ENCODE measurements around the gene UNC45A. TPM values are rescaled to one million over a fixed set of nuclear protein-coding genes. Genes with fewer than 3 reads are reported as not detected.

UNC45A gene
- total and polyA plus RNA-seq, 2 of the 13 experiments (the other 11 are each of a cell fraction or from before 2014, with no cell fraction given) = 33.8 to 39.7 TPM

DNA sequence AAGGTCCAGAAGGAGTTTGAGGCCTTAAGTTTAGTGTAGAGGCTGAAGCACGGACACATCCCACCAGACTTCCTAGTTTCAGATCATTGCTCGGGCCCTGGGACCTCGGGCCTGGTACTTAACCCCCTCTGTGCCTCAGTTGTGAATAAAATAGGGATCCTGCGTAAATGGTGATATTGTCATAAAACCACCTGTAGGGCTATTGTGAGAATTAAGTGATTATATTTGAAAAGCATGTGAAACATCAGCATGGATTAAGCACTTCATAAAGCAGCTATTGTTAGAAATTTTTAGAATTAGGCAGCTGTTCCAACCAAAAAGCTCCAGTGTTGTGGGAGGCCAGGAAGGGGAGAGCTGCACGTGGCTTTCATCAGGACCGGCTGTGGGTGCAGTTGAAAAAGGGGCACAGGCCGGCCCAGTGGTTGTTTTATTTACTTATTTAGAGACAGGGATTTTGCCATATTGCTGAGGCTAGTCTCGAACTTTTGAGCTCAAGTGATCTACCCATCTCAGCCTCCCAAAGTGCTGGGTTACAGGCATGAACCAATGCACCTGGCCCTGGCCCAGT is 24.0 kb downstream of the UNC45A start:
- peaks cover 13 to 44% of the 10 kb centered on the region in 2 experiments; a peak in 4 of 5 replicates for H3K36me3 ChIP-seq (replicated peaks in 1 of 2; ENCODE audit: control insufficient read depth in 1 of 2, insufficient read depth in 2 of 2, low read length in 2 of 2)
- TF ChIP-seq ZFX (CRISPR knock-in tag; IDR thresholded peaks at IDR 0.05; ENCODE audit: low read depth) (no peak), ZNF567 (CRISPR knock-in tag; IDR thresholded peaks at IDR 0.05; ENCODE audit: borderline replicate concordance) (no peak), ZNF264 (CRISPR knock-in tag; IDR thresholded peaks at IDR 0.05) (no peak), BRD4 (CRISPR knock-in tag; IDR thresholded peaks at IDR 0.05) (no peak), PHF20 (CRISPR knock-in tag; IDR thresholded peaks at IDR 0.05) (no peak), THAP11 (CRISPR knock-in tag; IDR thresholded peaks at IDR 0.05) (no peak), PHF8 (CRISPR knock-in tag; IDR thresholded peaks at IDR 0.05) (no peak), ATM (IDR thresholded peaks at IDR 0.05; ENCODE audit: borderline replicate concordance) (no peak), MTF2 (CRISPR knock-in tag; IDR thresholded peaks at IDR 0.05; ENCODE audit: borderline replicate concordance) (no peak), ZNF674 (CRISPR knock-in tag; IDR thresholded peaks at IDR 0.05; ENCODE audit: low read depth) (no peak), SRSF9 (IDR thresholded peaks at IDR 0.05; ENCODE audit: borderline replicate concordance, insufficient read depth, low read depth, low read length, poor library complexity, severe bottlenecking) (no peak), CC2D1A (CRISPR knock-in tag; IDR thresholded peaks at IDR 0.05) (no peak), ERF (CRISPR knock-in tag; IDR thresholded peaks at IDR 0.05) (no peak)
- TF ChIP-seq, protein P1, sequence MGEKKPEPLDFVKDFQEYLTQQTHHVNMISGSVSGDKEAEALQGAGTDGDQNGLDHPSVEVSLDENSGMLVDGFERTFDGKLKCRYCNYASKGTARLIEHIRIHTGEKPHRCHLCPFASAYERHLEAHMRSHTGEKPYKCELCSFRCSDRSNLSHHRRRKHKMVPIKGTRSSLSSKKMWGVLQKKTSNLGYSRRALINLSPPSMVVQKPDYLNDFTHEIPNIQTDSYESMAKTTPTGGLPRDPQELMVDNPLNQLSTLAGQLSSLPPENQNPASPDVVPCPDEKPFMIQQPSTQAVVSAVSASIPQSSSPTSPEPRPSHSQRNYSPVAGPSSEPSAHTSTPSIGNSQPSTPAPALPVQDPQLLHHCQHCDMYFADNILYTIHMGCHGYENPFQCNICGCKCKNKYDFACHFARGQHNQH (CRISPR knock-in tag; IDR thresholded peaks at IDR 0.05) = no peak
- TF ChIP-seq, protein P2, sequence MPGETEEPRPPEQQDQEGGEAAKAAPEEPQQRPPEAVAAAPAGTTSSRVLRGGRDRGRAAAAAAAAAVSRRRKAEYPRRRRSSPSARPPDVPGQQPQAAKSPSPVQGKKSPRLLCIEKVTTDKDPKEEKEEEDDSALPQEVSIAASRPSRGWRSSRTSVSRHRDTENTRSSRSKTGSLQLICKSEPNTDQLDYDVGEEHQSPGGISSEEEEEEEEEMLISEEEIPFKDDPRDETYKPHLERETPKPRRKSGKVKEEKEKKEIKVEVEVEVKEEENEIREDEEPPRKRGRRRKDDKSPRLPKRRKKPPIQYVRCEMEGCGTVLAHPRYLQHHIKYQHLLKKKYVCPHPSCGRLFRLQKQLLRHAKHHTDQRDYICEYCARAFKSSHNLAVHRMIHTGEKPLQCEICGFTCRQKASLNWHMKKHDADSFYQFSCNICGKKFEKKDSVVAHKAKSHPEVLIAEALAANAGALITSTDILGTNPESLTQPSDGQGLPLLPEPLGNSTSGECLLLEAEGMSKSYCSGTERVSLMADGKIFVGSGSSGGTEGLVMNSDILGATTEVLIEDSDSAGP (CRISPR knock-in tag; IDR thresholded peaks at IDR 0.05; ENCODE audit: borderline replicate concordance) = no peak
- TF ChIP-seq, protein P3, sequence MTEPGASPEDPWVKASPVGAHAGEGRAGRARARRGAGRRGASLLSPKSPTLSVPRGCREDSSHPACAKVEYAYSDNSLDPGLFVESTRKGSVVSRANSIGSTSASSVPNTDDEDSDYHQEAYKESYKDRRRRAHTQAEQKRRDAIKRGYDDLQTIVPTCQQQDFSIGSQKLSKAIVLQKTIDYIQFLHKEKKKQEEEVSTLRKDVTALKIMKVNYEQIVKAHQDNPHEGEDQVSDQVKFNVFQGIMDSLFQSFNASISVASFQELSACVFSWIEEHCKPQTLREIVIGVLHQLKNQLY (CRISPR knock-in tag; IDR thresholded peaks at IDR 0.05) = no peak
- TF ChIP-seq, protein P4, sequence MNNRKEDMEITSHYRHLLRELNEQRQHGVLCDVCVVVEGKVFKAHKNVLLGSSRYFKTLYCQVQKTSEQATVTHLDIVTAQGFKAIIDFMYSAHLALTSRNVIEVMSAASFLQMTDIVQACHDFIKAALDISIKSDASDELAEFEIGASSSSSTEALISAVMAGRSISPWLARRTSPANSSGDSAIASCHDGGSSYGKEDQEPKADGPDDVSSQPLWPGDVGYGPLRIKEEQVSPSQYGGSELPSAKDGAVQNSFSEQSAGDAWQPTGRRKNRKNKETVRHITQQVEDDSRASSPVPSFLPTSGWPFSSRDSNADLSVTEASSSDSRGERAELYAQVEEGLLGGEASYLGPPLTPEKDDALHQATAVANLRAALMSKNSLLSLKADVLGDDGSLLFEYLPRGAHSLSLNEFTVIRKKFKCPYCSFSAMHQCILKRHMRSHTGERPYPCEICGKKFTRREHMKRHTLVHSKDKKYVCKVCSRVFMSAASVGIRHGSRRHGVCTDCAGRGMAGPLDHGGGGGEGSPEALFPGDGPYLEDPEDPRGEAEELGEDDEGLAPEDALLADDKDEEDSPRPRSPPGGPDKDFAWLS (CRISPR knock-in tag; IDR thresholded peaks at IDR 0.05; ENCODE audit: borderline replicate concordance) = no peak
- TF ChIP-seq, protein P5, sequence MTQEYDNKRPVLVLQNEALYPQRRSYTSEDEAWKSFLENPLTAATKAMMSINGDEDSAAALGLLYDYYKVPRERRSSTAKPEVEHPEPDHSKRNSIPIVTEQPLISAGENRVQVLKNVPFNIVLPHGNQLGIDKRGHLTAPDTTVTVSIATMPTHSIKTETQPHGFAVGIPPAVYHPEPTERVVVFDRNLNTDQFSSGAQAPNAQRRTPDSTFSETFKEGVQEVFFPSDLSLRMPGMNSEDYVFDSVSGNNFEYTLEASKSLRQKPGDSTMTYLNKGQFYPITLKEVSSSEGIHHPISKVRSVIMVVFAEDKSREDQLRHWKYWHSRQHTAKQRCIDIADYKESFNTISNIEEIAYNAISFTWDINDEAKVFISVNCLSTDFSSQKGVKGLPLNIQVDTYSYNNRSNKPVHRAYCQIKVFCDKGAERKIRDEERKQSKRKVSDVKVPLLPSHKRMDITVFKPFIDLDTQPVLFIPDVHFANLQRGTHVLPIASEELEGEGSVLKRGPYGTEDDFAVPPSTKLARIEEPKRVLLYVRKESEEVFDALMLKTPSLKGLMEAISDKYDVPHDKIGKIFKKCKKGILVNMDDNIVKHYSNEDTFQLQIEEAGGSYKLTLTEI (CRISPR knock-in tag; conservative IDR thresholded peaks at IDR 0.05) = no peak
- no TSS peak for BruUV-seq (replicated peaks)

More for the DNA sequence above, 24.0 kb downstream of the UNC45A start:
- Histone ChIP-seq H3K79me2 (ENCODE audit: insufficient read depth, low read length) (peaks cover 9% of the 10 kb centered on the region), H2AFZ (ENCODE audit: low read length) (no peak overlapping the region), H3K4me3 (replicated peaks in 1 of 3; ENCODE audit: insufficient read depth in 1 of 3, low read depth in 2 of 3, low read length in 3 of 3) (no peak overlapping the region), H4K20me1 (ENCODE audit: insufficient read depth, low read length) (no peaks in the 10 kb centered on the region), H3K4me1 (ENCODE audit: insufficient read depth, low read length) (peaks cover 11% of the 10 kb centered on the region), H3K27ac (ENCODE audit: extremely low read length, insufficient read depth, low read length) (no peak overlapping the region), H3K9ac (ENCODE audit: insufficient read depth, low read depth, low read length) (no peak overlapping the region), H3K4me2 (ENCODE audit: low read depth, low read length) (no peak overlapping the region), H3K9me3 (ENCODE audit: low read length) (no peaks in the 10 kb centered on the region), H3K27me3 (ENCODE audit: control insufficient read depth in 1 of 2, insufficient read depth in 2 of 2, low read length in 2 of 2) (no peaks in the 10 kb centered on the region)
- no peak for ATAC-seq
- ChIA-PET POLR2A (no interaction called here), CTCF (ENCODE audit: low intra/inter-chr PET ratio, low total read pairs) (no interaction called here)
- FAIRE-seq = no peak
- WGBS (ENCODE audit: low lambda C conversion rate) = 96% methylated on average over 8 of the region's 8 CpGs
- in situ Hi-C loops (cut with HindIII; ENCODE audit: extremely low pct_ligation_motif_present, low pct_unique_long_range_greater_than_20kb) = no loop called here
- DNase-seq (ENCODE audit: low spot score) = no peak
- intact Hi-C loops (cut with micrococcal nuclease; ENCODE audit: unreplicated experiment) = loop anchor here (5.0 kb wide), 1 partner anchor 73 kb away; no protein-coding TSS in a partner anchor

Data from HepG2 (cell line).